ENCODE measurements around the gene SLIT3. TPM values are rescaled to one million over a fixed set of nuclear protein-coding genes. Genes with fewer than 3 reads are reported as not detected.
"Not testable (repeated sequence)": the region's sequence is repeated elsewhere in the genome, so short reads cannot be mapped to it uniquely, and the experiment has no call there.

Gene SLIT3
- total RNA-seq, 3 donors from 2014 or later (not counting 1 experiment from before 2014, with no cell fraction given) = 0.34 to 0.80 TPM; not detected in 1

DNA sequence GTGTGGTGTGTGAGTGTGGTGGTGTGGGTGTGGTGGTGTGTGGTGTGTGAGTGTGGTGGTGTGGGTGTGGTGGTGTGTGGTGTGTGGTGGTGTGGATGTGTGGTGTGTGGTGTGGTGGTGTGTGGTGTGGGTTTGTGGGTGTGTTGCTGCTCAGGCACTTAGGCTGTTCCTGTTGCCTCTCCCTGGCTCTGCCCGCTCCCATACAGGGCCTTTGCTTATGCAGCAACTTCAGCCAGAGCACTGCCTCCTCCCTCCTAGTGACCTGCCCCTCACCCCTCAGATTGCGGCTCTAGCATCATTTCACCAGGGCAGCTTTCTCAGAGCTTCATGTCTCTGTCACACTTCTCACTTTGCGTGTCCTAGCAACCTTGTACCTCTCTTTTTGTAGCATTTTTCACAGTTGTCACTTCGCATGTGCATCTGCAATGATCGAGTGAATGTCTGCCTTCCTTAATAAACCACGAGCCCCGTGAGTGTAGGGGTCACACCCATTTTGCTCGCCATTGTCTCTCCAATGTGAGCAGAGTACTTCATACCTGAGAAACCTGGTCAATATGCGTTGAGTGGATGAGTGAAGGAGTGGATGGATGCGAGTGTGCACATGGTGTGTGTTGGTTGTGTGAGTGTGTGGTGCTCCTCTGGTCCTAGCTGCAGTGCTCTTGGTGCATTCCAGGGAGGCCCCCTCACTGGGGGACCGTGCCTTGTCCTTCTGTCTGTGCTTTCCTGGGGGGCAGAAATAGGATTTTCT, 553.9 kb downstream of the SLIT3 start:
- ATAC-seq (peak; percentile 57 to 70 (median 64)), DNase-seq (no peak)
- no peaks in the 10 kb centered on the region for H3K36me3 Mint-ChIP-seq
- no peak overlapping the region for H3K4me3 Mint-ChIP-seq
- H3K9me3 Mint-ChIP-seq = peaks cover 2 to 4% of the 10 kb centered on the region in 2 donors
- peaks cover 16 to 27% of the 10 kb centered on the region in 2 donors for H3K4me1 Mint-ChIP-seq
- Histone ChIP-seq H3K4me3 (ENCODE audit: low read length) (no peak overlapping the region), H3K4me1 (ENCODE audit: control insufficient read depth, insufficient read depth, low read length) (no peaks in the 10 kb centered on the region), H3K27ac (ENCODE audit: low read length) (peak overlapping the region; percentile 24), H3K36me3 (ENCODE audit: control insufficient read depth, insufficient read depth, low read length) (no peaks in the 10 kb centered on the region), H3K27me3 (ENCODE audit: control insufficient read depth, insufficient read depth, low read length) (no peaks in the 10 kb centered on the region), H3K9me3 (ENCODE audit: control insufficient read depth, insufficient read depth, low read length) (peaks cover 13% of the 10 kb centered on the region)
- intact Hi-C loops (cut with micrococcal nuclease) = no loop called here
- H3K27ac Mint-ChIP-seq = peak overlapping the region; percentile 72 to 81
- TF ChIP-seq, protein P1, sequence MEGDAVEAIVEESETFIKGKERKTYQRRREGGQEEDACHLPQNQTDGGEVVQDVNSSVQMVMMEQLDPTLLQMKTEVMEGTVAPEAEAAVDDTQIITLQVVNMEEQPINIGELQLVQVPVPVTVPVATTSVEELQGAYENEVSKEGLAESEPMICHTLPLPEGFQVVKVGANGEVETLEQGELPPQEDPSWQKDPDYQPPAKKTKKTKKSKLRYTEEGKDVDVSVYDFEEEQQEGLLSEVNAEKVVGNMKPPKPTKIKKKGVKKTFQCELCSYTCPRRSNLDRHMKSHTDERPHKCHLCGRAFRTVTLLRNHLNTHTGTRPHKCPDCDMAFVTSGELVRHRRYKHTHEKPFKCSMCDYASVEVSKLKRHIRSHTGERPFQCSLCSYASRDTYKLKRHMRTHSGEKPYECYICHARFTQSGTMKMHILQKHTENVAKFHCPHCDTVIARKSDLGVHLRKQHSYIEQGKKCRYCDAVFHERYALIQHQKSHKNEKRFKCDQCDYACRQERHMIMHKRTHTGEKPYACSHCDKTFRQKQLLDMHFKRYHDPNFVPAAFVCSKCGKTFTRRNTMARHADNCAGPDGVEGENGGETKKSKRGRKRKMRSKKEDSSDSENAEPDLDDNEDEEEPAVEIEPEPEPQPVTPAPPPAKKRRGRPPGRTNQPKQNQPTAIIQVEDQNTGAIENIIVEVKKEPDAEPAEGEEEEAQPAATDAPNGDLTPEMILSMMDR (IDR thresholded peaks at IDR 0.05) = no peak
- peaks cover 6 to 8% of the 10 kb centered on the region in 2 donors for H3K27me3 Mint-ChIP-seq (ENCODE audit: low read depth in 2 of 2)
- 87% methylated on average over 11 of the region's 11 CpGs for WGBS (ENCODE audit: insufficient coverage)

DNA sequence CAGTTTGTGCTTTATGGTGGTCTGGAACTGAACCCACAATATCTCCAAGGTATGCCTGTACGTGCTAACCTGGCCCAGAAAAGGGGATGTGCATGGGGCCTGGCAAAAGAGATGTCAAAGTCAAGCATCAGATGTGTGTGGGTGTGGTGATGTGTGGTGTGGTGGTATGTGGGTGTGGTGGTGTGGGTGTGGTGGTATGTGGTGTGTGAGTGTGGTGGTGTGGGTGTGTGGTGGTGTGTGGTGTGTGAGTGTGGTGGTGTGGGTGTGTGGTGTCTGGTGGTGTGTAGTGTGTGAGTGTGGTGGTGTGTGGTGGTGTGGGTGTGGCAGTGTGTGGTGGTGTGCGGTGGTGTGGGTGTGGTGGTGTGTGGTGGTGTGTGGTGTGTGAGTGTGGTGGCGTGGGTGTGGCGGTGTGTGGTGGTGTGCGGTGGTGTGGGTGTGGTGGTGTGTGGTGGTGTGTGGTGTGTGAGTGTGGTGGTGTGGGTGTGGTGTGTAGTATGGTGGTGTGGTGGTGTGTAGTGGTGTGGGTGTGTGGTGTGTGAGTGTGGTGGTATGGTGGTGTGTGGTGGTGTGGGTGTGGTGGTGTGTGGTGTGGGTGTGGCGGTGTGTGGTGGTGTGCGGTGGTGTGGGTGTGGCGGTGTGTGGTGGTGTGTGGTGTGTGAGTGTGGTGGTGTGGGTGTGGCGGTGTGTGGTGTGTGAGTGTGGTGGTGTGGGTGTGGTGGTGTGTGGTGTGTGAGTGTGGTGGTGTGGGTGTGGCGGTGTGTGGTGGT, 554.6 kb downstream of the SLIT3 start:
- H3K36me3 ChIP-seq (ENCODE audit: control insufficient read depth, insufficient read depth, low read length); H3K9me3 Mint-ChIP-seq; H3K36me3 Mint-ChIP-seq; H3K27me3 Mint-ChIP-seq (ENCODE audit: low read depth in 2 of 2); H3K4me3 Mint-ChIP-seq; DNase-seq; H3K4me1 ChIP-seq (ENCODE audit: control insufficient read depth, insufficient read depth, low read length); H3K4me3 ChIP-seq (ENCODE audit: low read length); intact Hi-C loops (cut with micrococcal nuclease); H3K27me3 ChIP-seq (ENCODE audit: control insufficient read depth, insufficient read depth, low read length): not testable (repeated sequence)
- peaks cover 16 to 27% of the 10 kb centered on the region in 2 donors for H3K4me1 Mint-ChIP-seq
- peak overlapping the region; percentile 29 for H3K27ac ChIP-seq (ENCODE audit: low read length)
- peaks cover 13% of the 10 kb centered on the region for H3K9me3 ChIP-seq (ENCODE audit: control insufficient read depth, insufficient read depth, low read length)
- peak overlapping the region; percentile 72 to 84 for H3K27ac Mint-ChIP-seq
- WGBS (ENCODE audit: insufficient coverage) = 89% methylated on average over 6 of the region's 10 CpGs
- peak; percentile 12 to 33 (median 24) for ATAC-seq

DNA sequence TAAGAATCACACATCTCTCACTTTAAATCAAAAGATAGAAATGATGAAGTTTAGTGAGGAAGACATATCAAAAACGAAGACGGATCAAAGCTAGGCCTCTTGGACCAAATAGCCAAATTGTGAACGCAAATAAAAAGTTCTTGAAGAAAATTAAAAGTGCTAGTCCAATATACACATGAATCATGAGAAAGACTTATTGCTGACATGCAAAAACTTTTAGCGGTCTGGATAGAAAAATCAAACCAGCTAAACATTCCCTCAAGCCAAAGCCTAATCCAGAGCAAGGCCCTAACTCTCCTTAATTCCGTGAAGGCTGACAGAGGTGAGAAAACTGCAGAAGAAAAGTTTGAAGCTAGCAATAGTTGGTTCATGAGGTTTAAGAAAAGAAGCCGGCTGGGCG, 557.3 kb downstream of the SLIT3 start:
- no peak for ATAC-seq
- H3K9me3 Mint-ChIP-seq = peaks cover 2 to 4% of the 10 kb centered on the region in 2 donors
- H3K27ac Mint-ChIP-seq = no peak overlapping the region

DNA sequence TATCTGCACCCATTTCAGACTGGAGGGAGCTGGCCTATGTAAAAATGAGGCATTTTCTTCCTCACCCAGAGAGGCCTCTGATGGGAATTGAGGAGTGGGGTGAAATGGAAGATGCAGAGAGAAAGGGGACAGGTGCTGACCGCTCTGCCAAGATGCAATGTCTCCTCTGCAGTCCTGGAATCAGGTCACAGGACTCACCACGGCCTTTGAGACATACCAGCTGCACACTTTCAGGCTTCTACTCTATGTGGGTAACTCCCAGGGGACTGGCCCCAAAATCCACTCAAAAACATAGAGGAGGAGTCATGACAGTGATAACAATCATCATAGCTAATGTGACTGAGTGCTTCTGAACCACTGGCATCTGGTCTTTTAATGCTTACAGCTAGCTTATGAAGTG, 558.6 kb downstream of the SLIT3 start:
- H3K9me3 Mint-ChIP-seq; H3K27me3 Mint-ChIP-seq (ENCODE audit: low read depth in 2 of 2); intact Hi-C loops (cut with micrococcal nuclease): not testable (repeated sequence)

More for the DNA sequence above, 557.3 kb downstream of the SLIT3 start:
- 91% methylated on average over 6 of the region's 7 CpGs for WGBS (ENCODE audit: insufficient coverage)
- intact Hi-C loops (cut with micrococcal nuclease) = no loop called here
- Histone ChIP-seq H3K4me1 (ENCODE audit: control insufficient read depth, insufficient read depth, low read length) (no peaks in the 10 kb centered on the region), H3K4me3 (ENCODE audit: low read length) (no peak overlapping the region), H3K27ac (ENCODE audit: low read length) (no peak overlapping the region), H3K36me3 (ENCODE audit: control insufficient read depth, insufficient read depth, low read length) (no peaks in the 10 kb centered on the region), H3K27me3 (ENCODE audit: control insufficient read depth, insufficient read depth, low read length) (no peaks in the 10 kb centered on the region), H3K9me3 (ENCODE audit: control insufficient read depth, insufficient read depth, low read length) (peaks cover 13% of the 10 kb centered on the region)
- peaks cover under 1 to 7% of the 10 kb centered on the region in 2 donors for H3K27me3 Mint-ChIP-seq (ENCODE audit: low read depth in 2 of 2)
- no peaks in the 10 kb centered on the region for H3K36me3 Mint-ChIP-seq
- no peak overlapping the region for H3K4me3 Mint-ChIP-seq
- no peak for DNase-seq
- TF ChIP-seq, protein P1 (IDR thresholded peaks at IDR 0.05) = no peak
- H3K4me1 Mint-ChIP-seq = peaks cover 16 to 26% of the 10 kb centered on the region in 2 donors

More for the DNA sequence above, 558.6 kb downstream of the SLIT3 start:
- H3K36me3 ChIP-seq (ENCODE audit: control insufficient read depth, insufficient read depth, low read length); DNase-seq; H3K27ac Mint-ChIP-seq; H3K27me3 ChIP-seq (ENCODE audit: control insufficient read depth, insufficient read depth, low read length); H3K27ac ChIP-seq (ENCODE audit: low read length); H3K4me1 ChIP-seq (ENCODE audit: control insufficient read depth, insufficient read depth, low read length); H3K4me3 ChIP-seq (ENCODE audit: low read length); H3K36me3 Mint-ChIP-seq; ATAC-seq; H3K4me3 Mint-ChIP-seq: not testable (repeated sequence)
- H3K9me3 ChIP-seq (ENCODE audit: control insufficient read depth, insufficient read depth, low read length) = peaks cover 13% of the 10 kb centered on the region
- WGBS (ENCODE audit: insufficient coverage) = no CpG with 5 or more reads among the region's 2 CpGs
- peaks cover 11 to 13% of the 10 kb centered on the region in 2 donors for H3K4me1 Mint-ChIP-seq

All from natural killer cell (primary cell).